ENCODE data around the gene PCDHB13.
"Not testable (repeated sequence)": the region's sequence is repeated elsewhere in the genome, so short reads cannot be mapped to it uniquely, and the experiment has no call there.

The PCDHB13 gene

DNA sequence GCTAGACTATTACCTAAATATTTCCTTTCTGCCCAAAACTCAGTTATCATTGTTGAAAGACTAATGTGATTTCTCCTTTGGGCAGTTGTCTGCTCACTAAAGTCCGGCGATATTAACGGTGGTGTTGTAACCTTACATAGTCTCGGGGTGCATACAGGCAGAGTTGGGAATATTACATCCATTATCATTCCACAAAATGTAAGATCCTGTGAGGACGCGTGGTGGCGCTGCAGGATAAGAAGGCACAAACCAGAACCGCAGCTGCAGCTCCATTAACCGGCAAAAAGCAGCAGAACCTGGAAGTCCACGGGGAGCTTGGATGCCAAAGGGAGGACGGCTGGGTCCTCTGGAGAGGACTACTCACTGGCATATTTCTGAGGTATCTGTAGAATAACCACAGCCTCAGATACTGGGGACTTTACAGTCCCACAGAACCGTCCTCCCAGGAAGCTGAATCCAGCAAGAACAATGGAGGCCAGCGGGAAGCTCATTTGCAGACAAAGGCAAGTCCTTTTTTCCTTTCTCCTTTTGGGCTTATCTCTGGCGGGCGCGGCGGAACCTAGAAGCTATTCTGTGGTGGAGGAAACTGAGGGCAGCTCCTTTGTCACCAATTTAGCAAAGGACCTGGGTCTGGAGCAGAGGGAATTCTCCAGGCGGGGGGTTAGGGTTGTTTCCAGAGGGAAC, at the start of gene PCDHB13:
Gene PCDHB13, plus strand, starts transcription at position 264 of the 684 bp plus-strand sequence. Its CDS starts 205 bp downstream, at position 469.
- DNase-seq, result peak in 7 of 58 donors; percentile 1 to 12 (median 10)

DNA sequence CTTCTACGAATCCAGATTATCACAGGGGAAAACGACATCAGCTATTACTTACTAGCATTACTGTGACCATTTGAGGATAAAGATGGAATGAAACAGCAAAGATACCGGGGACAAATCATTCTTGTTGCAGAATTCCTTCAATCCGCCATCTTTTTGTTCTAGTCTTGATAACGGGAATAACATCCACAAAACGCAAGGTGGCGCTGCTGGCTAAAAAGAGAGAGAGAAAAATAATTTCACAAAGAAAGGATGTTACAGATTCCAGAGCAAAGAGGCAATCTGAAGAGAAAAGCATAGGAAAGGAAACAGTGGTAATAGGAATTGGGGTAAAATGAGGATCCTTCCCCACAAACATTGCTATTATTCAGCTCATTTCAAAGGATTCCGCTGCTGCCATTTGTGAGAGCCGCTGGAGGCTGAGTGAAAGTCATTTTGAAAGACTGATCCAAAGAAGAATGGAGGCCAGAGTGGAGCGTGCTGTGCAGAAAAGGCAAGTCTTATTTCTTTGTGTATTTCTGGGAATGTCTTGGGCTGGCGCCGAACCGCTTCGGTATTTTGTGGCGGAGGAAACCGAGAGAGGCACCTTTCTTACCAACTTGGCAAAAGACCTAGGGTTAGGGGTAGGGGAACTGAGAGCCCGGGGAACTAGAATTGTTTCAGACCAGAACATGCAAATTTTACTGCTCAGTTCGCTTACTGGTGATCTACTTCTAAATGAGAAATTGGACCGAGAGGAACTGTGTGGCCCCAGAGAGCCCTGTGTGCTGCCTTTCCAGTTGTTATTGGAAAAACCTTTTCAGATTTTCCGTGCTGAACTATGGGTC, 41.1 kb upstream of the PCDHB13 start, which contains the start of gene PCDHB7:
Gene PCDHB7, plus strand, starts transcription at position 264 of the 824 bp plus-strand sequence. Its CDS starts 192 bp downstream, at position 456.
- DNase-seq, result peak in 2 of 58 donors; percentile 11

DNA sequence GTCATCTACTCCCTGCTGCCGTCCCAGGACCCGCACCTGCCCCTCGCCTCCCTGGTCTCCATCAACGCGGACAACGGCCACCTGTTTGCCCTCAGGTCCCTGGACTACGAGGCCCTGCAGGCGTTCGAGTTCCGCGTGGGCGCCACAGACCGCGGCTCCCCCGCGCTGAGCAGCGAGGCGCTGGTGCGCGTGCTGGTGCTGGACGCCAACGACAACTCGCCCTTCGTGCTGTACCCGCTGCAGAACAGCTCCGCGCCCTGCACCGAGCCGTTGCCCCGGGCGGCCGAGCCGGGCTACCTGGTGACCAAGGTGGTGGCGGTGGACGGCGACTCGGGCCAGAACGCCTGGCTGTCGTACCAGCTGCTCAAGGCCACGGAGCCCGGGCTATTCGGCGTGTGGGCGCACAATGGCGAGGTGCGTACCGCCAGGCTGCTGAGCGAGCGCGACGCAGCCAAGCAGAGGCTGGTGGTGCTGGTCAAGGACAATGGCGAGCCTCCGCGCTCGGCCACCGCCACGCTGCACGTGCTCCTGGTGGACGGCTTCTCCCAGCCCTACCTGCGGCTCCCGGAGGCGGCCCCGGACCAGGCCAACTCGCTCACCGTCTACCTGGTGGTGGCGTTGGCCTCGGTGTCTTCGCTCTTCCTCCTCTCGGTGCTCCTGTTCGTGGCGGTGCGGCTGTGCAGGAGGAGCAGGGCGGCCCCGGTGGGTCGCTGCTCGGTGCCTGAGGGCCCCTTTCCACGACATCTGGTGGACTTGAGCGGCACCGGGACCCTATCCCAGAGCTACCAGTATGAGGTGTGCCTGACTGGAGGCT, 39.2 kb upstream of the PCDHB13 start:
- DNase-seq, result not testable (repeated sequence)

DNA sequence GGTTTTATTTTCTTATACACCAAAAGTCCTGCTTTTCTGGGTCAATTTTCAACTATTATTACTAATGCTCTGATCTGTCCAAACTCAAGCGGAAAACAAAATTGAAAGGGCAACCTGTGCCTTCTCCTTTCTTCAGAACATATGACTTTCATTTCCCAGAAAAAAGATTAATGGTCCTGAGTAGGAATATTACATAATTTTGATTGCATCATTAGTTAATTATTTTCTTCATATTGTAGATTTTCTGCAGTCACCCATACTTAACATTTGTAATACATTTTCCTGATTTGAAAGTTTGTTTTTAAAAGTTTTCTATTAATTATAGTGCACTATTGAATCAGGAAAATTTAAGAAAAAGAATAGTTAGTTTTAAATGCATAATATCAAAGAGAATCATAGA, 37.8 kb upstream of the PCDHB13 start:
- DNase-seq, result no peak

DNA sequence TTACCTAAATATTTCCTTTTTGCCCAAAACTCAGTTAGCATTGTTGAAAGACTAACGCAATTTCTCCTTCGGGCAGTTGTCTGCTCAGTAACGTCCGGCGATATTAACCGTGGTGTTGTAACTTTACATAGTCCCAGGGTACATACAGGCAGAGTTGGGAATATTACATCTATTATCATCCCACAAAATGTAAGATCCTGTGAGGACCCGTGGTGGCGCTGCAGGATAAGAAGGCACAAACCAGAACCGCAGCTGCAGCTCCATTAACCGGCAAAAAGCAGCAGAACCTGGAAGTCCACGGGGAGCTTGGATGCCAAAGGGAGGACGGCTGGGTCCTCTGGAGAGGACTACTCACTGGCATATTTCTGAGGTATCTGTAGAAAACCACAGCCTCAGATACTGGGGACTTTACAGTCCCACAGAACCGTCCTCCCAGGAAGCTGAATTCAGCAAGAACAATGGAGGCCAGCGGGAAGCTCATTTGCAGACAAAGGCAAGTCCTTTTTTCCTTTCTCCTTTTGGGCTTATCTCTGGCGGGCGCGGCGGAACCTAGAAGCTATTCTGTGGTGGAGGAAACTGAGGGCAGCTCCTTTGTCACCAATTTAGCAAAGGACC, 36.0 kb upstream of the PCDHB13 start, which contains the start of gene PCDHB8:
Gene PCDHB8, plus strand, starts transcription at position 214 of the 615 bp plus-strand sequence. Its CDS starts 245 bp downstream, at position 459.
- DNase-seq, result not testable (repeated sequence)

DNA sequence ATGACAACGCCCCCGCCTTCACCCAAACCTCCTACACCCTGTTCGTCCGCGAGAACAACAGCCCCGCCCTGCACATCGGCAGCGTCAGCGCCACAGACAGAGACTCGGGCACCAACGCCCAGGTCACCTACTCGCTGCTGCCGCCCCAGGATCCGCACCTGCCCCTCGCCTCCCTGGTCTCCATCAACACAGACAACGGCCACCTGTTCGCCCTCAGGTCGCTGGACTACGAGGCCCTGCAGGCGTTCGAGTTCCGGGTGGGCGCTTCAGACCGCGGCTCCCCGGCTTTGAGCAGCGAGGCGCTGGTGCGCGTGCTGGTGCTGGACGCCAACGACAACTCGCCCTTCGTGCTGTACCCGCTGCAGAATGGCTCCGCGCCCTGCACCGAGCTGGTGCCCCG, 34.3 kb upstream of the PCDHB13 start:
- DNase-seq, result not testable (repeated sequence)

DNA sequence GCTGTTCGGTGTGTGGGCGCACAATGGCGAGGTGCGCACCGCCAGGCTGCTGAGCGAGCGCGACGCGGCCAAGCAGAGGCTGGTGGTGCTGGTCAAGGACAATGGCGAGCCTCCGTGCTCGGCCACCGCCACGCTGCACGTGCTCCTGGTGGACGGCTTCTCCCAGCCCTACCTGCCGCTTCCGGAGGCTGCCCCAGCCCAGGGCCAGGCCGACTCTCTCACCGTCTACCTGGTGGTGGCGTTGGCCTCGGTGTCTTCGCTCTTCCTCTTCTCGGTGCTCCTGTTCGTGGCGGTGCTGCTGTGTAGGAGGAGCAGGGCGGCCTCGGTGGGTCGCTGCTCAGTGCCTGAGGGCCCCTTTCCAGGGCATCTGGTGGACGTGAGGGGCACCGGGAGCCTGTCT, 33.8 kb upstream of the PCDHB13 start:
- not testable (repeated sequence) for DNase-seq

DNA sequence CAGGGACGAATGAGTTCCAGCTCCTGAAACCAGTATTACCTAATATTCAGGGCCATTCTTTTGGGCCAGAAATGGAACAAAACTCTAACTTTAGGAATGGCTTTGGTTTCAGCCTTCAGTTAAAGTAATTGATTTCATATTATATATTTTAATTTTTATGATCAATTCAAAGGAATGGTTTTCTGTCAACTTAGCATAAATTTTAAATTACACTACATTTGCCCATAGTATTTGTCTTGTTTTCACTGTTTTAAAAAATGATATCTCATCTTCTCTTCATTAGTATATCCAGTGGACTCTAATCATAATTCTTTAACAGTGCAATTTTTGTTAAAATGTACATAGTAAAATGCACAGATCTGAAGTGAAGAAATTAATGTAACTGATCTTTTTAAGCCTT, 33.4 kb upstream of the PCDHB13 start:
- DNase-seq, result no peak

DNA sequence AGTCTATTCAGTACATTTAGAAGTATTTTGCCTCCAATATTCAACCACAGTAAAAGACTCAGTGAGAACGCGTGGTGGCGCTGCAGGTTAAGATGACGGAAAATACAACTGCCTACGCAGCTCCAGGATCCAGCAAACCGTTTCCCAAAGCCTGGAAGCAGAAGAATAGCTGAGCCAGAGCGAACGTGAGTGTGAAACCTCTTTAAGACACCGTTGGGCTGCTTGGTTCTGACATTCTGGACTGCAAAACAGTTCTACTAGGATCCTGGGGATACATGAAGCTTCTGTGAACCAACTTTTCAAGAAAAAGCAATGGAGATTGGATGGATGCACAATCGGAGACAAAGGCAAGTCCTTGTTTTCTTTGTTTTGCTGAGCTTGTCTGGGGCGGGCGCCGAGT, 31.5 kb upstream of the PCDHB13 start, which contains the start of gene PCDHB16:
Gene PCDHB16, plus strand, starts transcription at position 140 of the 400 bp plus-strand sequence. Its CDS starts 173 bp downstream, at position 313.
- peak in 10 of 58 donors; percentile 5 to 35 (median 16) for DNase-seq

DNA sequence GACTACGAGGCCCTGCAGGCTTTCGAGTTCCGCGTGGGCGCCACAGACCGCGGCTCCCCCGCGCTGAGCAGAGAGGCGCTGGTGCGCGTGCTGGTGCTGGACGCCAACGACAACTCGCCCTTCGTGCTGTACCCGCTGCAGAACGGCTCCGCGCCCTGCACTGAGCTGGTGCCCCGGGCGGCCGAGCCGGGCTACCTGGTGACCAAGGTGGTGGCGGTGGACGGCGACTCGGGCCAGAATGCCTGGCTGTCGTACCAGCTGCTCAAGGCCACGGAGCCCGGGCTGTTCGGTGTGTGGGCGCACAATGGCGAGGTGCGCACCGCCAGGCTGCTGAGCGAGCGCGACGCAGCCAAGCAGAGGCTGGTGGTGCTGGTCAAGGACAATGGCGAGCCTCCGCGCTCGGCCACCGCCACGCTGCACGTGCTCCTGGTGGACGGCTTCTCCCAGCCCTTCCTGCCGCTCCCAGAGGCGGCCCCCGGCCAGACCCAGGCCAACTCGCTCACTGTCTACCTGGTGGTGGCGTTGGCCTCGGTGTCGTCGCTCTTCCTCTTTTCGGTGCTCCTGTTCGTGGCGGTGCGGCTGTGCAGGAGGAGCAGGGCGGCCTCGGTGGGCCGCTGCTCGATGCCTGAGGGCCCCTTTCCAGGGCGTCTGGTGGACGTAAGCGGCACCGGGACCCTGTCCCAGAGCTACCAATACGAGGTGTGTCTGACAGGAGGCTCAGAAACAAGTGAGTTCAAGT, 29.4 kb upstream of the PCDHB13 start:
- not testable (repeated sequence) for DNase-seq

DNA sequence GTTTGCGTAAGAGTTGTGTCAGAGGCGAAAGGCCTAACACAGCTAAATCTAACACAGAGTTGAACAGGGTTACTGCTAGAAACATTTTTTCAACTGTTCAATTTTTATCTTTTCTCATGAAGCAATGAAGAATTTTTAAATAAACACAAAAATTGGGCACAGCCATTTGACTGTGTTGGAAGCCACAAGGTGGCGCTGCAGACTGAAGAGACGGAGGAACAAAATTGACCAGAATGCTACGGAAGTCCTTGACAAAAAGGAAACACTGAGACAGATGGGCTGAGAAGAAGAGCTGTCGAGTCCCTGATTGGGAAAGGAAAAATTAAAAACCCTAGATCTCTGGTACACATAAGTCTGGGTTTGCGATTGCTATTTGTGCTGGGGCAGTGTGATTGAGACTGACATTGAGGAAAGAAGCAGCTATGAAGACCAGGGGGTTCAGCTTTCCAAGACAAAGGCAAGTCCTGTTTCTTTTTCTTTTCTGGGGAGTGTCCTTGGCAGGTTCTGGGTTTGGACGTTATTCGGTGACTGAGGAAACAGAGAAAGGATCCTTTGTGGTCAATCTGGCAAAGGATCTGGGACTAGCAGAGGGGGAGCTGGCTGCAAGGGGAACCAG, 26.7 kb upstream of the PCDHB13 start, which contains the start of gene PCDHB9:
Gene PCDHB9, plus strand, starts transcription at position 265 of the 616 bp plus-strand sequence. Its CDS starts 158 bp downstream, at position 423.
- DNase-seq, result peak in 1 of 58 donors; percentile 8

DNA sequence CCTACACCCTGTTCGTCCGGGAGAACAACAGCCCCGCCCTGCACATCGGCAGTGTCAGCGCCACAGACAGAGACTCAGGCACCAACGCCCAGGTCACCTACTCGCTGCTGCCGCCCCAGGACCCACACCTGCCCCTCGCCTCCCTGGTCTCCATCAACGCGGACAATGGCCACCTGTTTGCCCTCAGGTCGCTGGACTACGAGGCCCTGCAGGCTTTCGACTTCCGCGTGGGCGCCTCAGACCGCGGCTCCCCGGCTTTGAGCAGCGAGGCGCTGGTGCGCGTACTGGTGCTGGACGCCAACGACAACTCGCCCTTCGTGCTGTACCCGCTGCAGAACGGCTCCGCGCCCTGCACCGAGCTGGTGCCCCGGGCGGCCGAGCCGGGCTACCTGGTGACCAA, 25.0 kb upstream of the PCDHB13 start:
- DNase-seq, result not testable (repeated sequence)

DNA sequence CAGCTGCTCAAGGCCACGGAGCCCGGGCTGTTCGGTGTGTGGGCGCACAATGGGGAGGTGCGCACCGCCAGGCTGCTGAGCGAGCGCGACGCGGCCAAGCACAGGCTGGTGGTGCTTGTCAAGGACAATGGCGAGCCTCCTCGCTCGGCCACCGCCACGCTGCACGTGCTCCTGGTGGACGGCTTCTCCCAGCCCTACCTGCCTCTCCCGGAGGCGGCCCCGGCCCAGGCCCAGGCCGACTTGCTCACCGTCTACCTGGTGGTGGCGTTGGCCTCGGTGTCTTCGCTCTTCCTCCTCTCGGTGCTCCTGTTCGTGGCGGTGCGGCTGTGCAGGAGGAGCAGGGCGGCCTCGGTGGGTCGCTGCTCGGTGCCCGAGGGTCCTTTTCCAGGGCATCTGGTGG, 24.6 kb upstream of the PCDHB13 start:
- not testable (repeated sequence) for DNase-seq

DNA sequence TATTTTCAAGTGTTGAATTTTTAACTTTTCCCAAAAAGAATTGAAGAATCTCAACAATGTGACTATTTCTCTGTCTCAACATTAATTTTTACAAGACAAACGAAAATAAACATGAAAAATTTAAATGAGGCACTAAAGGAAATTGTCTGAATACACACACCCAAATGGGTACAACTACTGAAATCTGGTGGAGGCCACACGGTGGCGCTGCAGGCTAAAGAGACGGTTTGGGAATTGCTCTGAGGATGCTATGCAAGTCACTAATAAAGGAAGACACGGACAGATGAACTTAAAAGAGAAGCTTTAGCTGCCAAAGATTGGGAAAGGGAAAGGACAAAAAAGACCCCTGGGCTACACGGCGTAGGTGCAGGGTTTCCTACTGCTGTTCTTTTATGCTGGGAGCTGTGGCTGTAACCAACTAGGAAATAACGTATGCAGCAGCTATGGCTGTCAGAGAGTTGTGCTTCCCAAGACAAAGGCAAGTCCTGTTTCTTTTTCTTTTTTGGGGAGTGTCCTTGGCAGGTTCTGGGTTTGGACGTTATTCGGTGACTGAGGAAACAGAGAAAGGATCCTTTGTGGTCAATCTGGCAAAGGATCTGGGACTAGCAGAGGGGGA, 21.5 kb upstream of the PCDHB13 start, which contains the start of gene PCDHB10:
Gene PCDHB10, plus strand, starts transcription at position 244 of the 616 bp plus-strand sequence. Its CDS starts 200 bp downstream, at position 444.
- peak in 8 of 58 donors; percentile 3 to 26 (median 14) for DNase-seq

DNA sequence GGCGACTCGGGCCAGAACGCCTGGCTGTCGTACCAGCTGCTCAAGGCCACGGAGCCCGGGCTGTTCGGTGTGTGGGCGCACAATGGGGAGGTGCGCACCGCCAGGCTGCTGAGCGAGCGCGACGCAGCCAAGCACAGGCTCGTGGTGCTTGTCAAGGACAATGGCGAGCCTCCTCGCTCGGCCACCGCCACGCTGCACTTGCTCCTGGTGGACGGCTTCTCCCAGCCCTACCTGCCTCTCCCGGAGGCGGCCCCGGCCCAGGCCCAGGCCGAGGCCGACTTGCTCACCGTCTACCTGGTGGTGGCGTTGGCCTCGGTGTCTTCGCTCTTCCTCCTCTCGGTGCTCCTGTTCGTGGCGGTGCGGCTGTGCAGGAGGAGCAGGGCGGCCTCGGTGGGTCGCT, 19.4 kb upstream of the PCDHB13 start:
- not testable (repeated sequence) for DNase-seq

DNA sequence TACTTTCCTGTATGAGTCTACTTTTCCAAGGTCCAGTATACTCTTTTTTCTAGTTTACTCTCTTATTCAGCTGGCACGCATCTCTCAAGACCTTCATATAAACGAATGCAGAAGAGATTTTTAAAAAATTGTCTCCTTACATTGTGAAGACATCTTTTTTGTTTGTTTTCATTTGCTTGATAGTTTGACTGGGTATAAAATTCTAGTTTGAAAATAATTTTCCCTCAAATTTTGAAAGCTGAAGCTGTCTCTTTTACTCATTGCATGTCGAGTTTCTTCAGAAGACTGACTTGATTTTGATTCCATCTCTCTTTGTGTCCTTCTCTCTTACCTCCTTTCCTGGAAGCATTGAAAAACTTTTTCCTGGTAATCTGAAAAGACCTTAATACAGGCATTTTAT, 17.4 kb upstream of the PCDHB13 start:
- no peak for DNase-seq

DNA sequence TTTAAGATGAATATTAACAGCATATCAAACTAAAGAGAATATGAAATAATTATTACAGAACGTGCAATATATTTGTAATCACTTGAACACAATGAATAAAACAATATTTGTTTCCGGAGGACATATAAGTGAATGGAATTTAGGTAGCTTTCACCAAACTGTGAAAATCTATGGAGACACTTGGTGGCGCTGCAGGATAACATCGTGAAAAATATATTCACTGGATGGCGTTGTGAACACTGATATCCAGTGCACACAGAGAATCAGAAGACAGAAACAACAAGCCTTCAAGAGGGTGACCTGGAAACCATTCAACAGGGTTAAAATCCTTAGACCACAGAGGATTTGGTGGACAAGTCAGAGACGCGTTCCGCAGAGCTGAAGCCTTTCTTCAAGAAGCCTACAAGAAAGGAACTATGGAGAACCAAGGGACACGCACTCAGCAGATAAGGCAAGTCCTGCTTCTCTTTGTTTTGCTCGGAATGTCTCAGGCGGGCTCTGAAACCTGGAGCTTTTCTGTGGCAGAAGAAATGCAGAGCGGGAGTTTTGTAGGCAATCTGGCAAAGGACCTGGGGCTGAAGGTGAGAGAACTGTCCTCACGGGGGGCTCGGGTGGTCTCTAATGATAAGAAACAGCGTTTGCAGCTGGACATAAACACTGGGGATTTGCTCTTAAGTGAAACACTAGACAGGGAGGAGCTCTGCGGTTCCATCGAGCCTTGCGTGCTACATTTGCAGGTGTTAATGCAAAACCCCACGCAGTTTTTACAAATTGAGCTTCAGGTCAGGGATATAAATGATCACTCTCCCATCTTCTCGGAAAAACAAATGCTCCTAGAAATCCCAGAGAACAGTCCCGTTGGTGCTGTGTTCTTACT, 14.1 kb upstream of the PCDHB13 start, which contains the start of gene PCDHB11:
Gene PCDHB11, plus strand, starts transcription at position 269 of the 877 bp plus-strand sequence. Its CDS starts 148 bp downstream, at position 417.
- DNase-seq, result no peak

All from anterior cingulate cortex (tissue), 58 donors.